Measurements from ENCODE around the gene GIMAP5. TPM values are rescaled to one million over a fixed set of nuclear protein-coding genes. Genes with fewer than 3 reads are reported as not detected.

The GIMAP5 gene
- total and polyA plus RNA-seq, 2 of the 13 experiments (the other 11 are each of a cell fraction or from before 2014, with no cell fraction given): not detected

DNA sequence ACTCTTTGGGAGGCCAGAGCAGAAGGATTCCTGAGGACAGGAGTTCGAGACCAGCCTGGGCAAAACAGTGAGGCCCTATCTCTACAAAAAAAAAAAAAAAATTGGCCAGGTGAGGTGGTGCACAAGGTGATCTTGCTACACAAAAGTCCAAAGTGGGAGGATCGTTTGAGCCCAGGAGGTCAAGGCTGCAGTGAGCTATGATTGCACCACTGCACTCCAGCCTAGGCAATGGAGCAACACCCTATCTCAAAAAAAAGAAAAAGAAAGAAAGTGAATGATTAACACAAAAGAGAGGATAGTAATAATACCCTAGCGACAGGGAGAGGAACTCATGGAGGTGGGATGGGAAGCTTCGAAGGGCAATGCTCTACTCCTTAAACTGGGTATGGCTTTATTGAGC is 32.5 kb downstream of the GIMAP5 start (continued):
- TF ChIP-seq, protein P1, sequence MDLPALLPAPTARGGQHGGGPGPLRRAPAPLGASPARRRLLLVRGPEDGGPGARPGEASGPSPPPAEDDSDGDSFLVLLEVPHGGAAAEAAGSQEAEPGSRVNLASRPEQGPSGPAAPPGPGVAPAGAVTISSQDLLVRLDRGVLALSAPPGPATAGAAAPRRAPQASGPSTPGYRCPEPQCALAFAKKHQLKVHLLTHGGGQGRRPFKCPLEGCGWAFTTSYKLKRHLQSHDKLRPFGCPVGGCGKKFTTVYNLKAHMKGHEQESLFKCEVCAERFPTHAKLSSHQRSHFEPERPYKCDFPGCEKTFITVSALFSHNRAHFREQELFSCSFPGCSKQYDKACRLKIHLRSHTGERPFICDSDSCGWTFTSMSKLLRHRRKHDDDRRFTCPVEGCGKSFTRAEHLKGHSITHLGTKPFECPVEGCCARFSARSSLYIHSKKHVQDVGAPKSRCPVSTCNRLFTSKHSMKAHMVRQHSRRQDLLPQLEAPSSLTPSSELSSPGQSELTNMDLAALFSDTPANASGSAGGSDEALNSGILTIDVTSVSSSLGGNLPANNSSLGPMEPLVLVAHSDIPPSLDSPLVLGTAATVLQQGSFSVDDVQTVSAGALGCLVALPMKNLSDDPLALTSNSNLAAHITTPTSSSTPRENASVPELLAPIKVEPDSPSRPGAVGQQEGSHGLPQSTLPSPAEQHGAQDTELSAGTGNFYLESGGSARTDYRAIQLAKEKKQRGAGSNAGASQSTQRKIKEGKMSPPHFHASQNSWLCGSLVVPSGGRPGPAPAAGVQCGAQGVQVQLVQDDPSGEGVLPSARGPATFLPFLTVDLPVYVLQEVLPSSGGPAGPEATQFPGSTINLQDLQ (CRISPR knock-in tag; IDR thresholded peaks at IDR 0.05): no peak
- no peak for TF ChIP-seq ZNF350 (CRISPR knock-in tag; IDR thresholded peaks at IDR 0.05; ENCODE audit: borderline replicate concordance, low read depth)
- TF ChIP-seq SNAPC2 (CRISPR knock-in tag; IDR thresholded peaks at IDR 0.05): no peak
- TF ChIP-seq SNAI1 (CRISPR knock-in tag; IDR thresholded peaks at IDR 0.05; ENCODE audit: borderline replicate concordance): no peak
- no peak for TF ChIP-seq POLR2AphosphoS2 (IDR thresholded peaks at IDR 0.05; ENCODE audit: low read depth, low read length)
- TF ChIP-seq ZNF672 (CRISPR knock-in tag; IDR thresholded peaks at IDR 0.05): no peak
- TF ChIP-seq TARDBP (CRISPR knock-in tag; IDR thresholded peaks at IDR 0.05): peak; percentile 48; the same call in 1 of the 2 replicates
- no peak for TF ChIP-seq ZNF501 (CRISPR knock-in tag; IDR thresholded peaks at IDR 0.05)
- no peak for TF ChIP-seq SMAD9 (CRISPR knock-in tag; IDR thresholded peaks at IDR 0.05)
- no peak for TF ChIP-seq FIP1L1 (IDR thresholded peaks at IDR 0.05; ENCODE audit: borderline replicate concordance, insufficient read depth, low read depth, low read length)
- TF ChIP-seq MXI1 (IDR thresholded peaks at IDR 0.05; ENCODE audit: borderline replicate concordance, low read depth, low read length): no peak
- peak; percentile 35 for TF ChIP-seq ZEB1 (IDR thresholded peaks at IDR 0.05; ENCODE audit: insufficient replicate concordance, low read depth)
- TF ChIP-seq HNRNPK (IDR thresholded peaks at IDR 0.05; ENCODE audit: low read depth, low read length, poor library complexity, severe bottlenecking): no peak
- TF ChIP-seq SALL2 (CRISPR knock-in tag; IDR thresholded peaks at IDR 0.05): no peak
- no peak for TF ChIP-seq BRCA1 (CRISPR knock-in tag; IDR thresholded peaks at IDR 0.05)
- TF ChIP-seq ZNF839 (CRISPR knock-in tag; IDR thresholded peaks at IDR 0.05; ENCODE audit: borderline replicate concordance): no peak
- TF ChIP-seq KAT7 (CRISPR knock-in tag; IDR thresholded peaks at IDR 0.05; ENCODE audit: borderline replicate concordance): no peak
- peak; percentile 21; the same call in 1 of the 2 replicates for TF ChIP-seq NCOA2 (CRISPR knock-in tag; IDR thresholded peaks at IDR 0.05)
- TF ChIP-seq GABPB1 (CRISPR knock-in tag; IDR thresholded peaks at IDR 0.05): no peak
- peak; percentile 72 for TF ChIP-seq POGZ (CRISPR knock-in tag; IDR thresholded peaks at IDR 0.05)
- TF ChIP-seq, protein P2, sequence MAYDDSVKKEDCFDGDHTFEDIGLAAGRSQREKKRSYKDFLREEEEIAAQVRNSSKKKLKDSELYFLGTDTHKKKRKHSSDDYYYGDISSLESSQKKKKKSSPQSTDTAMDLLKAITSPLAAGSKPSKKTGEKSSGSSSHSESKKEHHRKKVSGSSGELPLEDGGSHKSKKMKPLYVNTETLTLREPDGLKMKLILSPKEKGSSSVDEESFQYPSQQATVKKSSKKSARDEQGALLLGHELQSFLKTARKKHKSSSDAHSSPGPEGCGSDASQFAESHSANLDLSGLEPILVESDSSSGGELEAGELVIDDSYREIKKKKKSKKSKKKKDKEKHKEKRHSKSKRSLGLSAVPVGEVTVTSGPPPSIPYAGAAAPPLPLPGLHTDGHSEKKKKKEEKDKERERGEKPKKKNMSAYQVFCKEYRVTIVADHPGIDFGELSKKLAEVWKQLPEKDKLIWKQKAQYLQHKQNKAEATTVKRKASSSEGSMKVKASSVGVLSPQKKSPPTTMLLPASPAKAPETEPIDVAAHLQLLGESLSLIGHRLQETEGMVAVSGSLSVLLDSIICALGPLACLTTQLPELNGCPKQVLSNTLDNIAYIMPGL (CRISPR knock-in tag; IDR thresholded peaks at IDR 0.05; ENCODE audit: borderline replicate concordance in 1 of 2, low read depth in 1 of 2): no peak
- TF ChIP-seq ZUFSP (CRISPR knock-in tag; IDR thresholded peaks at IDR 0.05; ENCODE audit: borderline replicate concordance): no peak
- no peak for TF ChIP-seq ZNF44 (CRISPR knock-in tag; IDR thresholded peaks at IDR 0.05)
- TF ChIP-seq JUND (CRISPR knock-in tag; IDR thresholded peaks at IDR 0.05): no peak
- no peak for TF ChIP-seq ZFP36L1 (CRISPR knock-in tag; IDR thresholded peaks at IDR 0.05)
- no peak for TF ChIP-seq TOPORS (CRISPR knock-in tag; IDR thresholded peaks at IDR 0.05)
- TF ChIP-seq KDM6A (CRISPR knock-in tag; IDR thresholded peaks at IDR 0.05; ENCODE audit: low read depth): no peak; the same call in 1 of the 2 replicates
